ENCODE data around the gene PANK3. TPM values are rescaled to one million over a fixed set of nuclear protein-coding genes. Genes with fewer than 3 reads are reported as not detected.
"Not testable (repeated sequence)": the region's sequence is repeated elsewhere in the genome, so short reads cannot be mapped to it uniquely, and the experiment has no call there.

Gene PANK3
- polyA plus RNA-seq, 3 donors from 2014 or later = 4.6 to 13.1 (median 7.1) TPM

DNA sequence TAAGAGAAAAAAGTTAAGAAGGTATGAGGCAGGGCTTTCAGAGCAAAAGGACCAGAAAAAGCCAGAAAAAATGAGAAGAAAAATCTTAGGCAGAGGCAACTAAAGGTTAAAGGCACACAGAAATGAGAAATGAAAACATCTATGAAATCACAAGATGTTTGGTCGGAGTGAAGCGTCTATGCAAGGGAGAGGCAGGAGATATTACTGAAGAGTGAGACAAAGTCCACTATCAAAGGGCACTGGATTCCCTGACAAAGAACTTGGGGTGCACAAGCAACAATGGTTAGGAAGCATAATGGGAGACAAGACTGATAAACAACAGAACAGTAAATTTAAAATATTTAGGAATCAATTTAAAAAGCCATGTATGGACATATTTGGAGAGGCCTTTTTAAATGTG lies 16.9 kb downstream of the PANK3 start:
- Mint-ChIP-seq H3K27ac (peak overlapping the region in 1 of 6 donors; percentile 1), H3K36me3 (peaks cover 6 to 29% (median 9%) of the 10 kb centered on the region in 3 donors), H3K27me3 (ENCODE audit: low read depth in 3 of 3) (no peaks in the 10 kb centered on the region), H3K4me1 (peaks cover 7 to 20% of the 10 kb centered on the region in 2 donors), H3K4me3 (no peak overlapping the region), H3K9me3 (no peaks in the 10 kb centered on the region)
- DNase-seq = no peak

DNA sequence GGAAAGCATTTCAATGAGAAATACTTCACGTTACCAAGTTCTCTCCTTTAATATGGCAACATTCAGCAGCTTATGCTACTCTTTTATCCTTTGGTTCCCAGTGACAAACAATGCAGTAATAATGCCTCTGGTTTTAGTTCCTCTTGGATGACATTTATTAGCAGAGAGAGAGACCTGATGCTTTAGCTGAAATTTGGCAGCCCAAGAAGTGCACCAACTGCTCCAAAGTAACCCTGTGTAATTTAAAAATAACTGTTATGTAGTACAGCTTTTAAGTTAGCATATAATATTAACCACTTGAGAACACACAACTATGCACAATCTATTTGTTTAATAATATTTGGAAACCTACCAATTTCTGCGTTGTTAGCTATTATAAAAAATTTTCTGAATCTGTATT lies 21.8 kb downstream of the PANK3 start:
- H3K4me3 Mint-ChIP-seq = no peak overlapping the region
- no peak for DNase-seq
- H3K9me3 Mint-ChIP-seq = no peaks in the 10 kb centered on the region
- H3K27me3 Mint-ChIP-seq (ENCODE audit: low read depth in 3 of 3) = no peaks in the 10 kb centered on the region
- peaks cover 19 to 54% (median 23%) of the 10 kb centered on the region in 3 donors for H3K36me3 Mint-ChIP-seq
- H3K4me1 Mint-ChIP-seq = peaks cover 0 to 18% of the 10 kb centered on the region in 2 donors
- H3K27ac Mint-ChIP-seq = no peak overlapping the region

DNA sequence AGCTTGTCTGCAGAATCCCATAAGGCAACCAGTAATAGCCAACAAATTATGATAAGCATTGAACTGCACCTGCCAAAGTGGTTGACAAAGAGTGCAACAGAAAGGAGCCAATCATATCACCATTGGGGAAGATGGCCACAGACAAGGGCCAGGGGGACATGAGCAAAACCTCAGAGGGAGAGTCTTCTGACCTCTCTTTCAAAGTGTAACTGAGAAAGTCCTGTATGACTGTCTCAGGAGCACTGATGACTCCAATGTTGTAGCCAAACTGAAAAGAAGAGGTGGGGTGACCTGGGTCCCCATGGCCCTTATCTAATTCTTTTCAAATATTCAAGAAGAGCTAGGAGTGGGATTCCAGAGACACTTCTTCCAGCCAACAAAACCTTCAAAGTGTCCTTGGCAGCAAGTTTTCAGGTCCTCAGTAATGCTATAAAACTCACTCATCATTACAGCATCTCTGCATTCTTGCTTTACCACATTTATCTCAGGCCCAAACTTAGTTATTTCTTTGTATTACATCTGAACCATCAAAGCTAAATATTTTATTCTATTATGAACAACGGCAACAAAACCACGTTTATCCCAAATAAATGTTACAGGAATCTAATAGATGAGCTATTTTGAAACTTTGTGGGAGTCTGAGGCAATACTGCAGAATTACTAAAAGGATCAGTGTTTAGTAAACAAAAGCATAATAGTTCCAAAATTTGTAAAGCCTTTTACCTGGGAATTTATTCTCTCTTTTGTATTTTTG lies 25.6 kb downstream of the PANK3 start:
- H3K4me1 Mint-ChIP-seq = peaks cover 1 to 28% of the 10 kb centered on the region in 2 donors

DNA sequence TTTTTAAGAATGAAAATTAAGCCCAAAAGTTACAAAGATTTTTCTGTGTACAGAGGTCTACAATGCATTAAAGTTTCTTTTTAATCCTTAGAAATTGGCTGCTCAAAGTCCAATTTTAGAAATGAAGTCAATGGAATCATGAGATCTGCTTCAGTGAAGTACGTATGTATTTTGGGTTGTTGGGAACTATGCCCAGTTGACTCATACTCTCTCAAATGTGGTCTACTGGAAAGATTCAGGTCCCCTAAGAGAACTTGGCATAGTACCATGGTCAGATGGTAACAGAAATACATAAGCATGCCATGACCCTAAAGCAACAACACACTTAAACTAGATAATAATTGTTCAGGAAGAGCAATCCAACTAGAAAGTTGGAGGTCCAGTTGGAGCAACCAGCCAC lies 27.0 kb downstream of the PANK3 start:
- H3K4me3 Mint-ChIP-seq = no peak overlapping the region
- no peaks in the 10 kb centered on the region for H3K9me3 Mint-ChIP-seq

More for the DNA sequence above, 25.6 kb downstream of the PANK3 start:
- H3K36me3 Mint-ChIP-seq = peaks cover 24 to 45% (median 25%) of the 10 kb centered on the region in 3 donors
- no peak overlapping the region for H3K4me3 Mint-ChIP-seq
- no peaks in the 10 kb centered on the region for H3K9me3 Mint-ChIP-seq
- no peaks in the 10 kb centered on the region for H3K27me3 Mint-ChIP-seq (ENCODE audit: low read depth in 3 of 3)
- DNase-seq = no peak
- H3K27ac Mint-ChIP-seq = peak overlapping the region in 1 of 6 donors; percentile 21

DNA sequence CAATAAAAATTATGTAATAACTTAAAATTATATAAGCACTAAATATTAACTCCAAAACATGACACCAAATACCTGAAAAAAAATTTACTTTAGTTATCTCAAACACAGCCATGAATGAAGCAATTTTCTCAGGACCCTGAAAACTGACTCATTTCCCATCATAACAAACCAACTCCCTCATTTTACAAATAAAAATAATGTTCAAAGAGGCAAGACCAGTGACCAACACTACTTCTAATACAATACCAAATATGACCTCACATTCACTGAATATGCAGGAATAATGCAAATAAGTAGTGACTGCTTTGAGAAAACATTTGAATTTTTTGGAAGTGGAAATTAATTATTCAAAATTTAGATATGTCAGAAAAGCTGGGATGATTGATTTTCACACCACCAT lies 28.5 kb downstream of the PANK3 start:
- H3K36me3 Mint-ChIP-seq = peaks cover 17 to 36% (median 25%) of the 10 kb centered on the region in 3 donors
- H3K4me3 Mint-ChIP-seq = no peak overlapping the region
- H3K9me3 Mint-ChIP-seq = no peaks in the 10 kb centered on the region
- H3K27me3 Mint-ChIP-seq (ENCODE audit: low read depth in 3 of 3) = no peaks in the 10 kb centered on the region
- DNase-seq = no peak
- H3K4me1 Mint-ChIP-seq = peaks cover 1 to 33% of the 10 kb centered on the region in 2 donors
- H3K27ac Mint-ChIP-seq = no peak overlapping the region

More for the DNA sequence above, 27.0 kb downstream of the PANK3 start:
- DNase-seq = no peak
- Mint-ChIP-seq H3K27me3 (ENCODE audit: low read depth in 3 of 3) (no peaks in the 10 kb centered on the region), H3K27ac (peak overlapping the region in 1 of 6 donors; percentile 2), H3K4me1 (peaks cover 1 to 33% of the 10 kb centered on the region in 2 donors), H3K36me3 (peaks cover 25 to 45% (median 31%) of the 10 kb centered on the region in 3 donors)

DNA sequence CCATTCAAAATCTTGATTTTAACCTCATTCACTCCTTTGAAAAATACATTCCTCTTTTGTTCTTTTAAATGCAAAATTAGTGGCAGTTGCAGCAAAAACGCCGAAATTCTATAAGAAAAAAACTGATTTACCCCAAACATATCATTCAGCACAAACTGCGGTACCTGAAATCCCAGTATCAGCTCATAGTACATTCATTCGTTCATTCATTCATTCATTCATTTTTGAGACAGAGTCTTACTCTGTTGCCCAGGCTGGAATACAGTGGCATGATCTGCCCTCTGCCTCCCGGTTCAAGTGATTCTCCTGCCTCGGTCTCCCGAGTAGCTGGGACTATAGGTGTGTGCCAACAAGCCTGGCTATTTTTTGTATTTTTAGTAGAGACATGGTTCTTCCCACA lies 29.6 kb downstream of the PANK3 start:
- no peak overlapping the region for H3K4me3 Mint-ChIP-seq
- H3K4me1 Mint-ChIP-seq = peaks cover 1 to 33% of the 10 kb centered on the region in 2 donors
- H3K27ac Mint-ChIP-seq = no peak overlapping the region
- no peak for DNase-seq
- no peaks in the 10 kb centered on the region for H3K27me3 Mint-ChIP-seq (ENCODE audit: low read depth in 3 of 3)
- no peaks in the 10 kb centered on the region for H3K9me3 Mint-ChIP-seq
- peaks cover 17 to 40% (median 25%) of the 10 kb centered on the region in 3 donors for H3K36me3 Mint-ChIP-seq

DNA sequence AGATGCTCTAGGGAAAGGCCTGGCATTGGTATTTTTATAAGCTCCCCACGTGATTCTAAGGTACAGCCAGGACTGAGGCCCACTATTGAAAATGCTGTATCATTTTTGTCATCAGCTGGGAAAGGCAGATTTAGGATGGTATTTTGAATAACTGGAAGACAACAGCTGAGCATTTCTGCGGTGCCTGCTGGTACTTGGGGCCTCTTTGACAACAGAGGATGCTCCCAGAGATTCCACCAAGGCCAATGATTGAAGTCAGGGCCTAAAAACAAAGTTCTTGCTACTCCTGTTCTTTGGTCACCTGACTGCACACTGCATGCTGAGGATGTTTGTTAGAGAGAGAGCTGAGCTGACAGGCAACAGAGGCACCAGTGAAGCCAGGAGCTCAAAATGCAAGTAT lies 42.0 kb downstream of the PANK3 start:
- H3K27ac Mint-ChIP-seq = no peak overlapping the region
- no peaks in the 10 kb centered on the region for H3K4me1 Mint-ChIP-seq
- H3K27me3 Mint-ChIP-seq (ENCODE audit: low read depth in 3 of 3) = peaks cover 0 to 5% (median 3%) of the 10 kb centered on the region in 3 donors
- H3K9me3 Mint-ChIP-seq = peaks cover 0 to 7% (median 0%) of the 10 kb centered on the region in 6 donors
- H3K36me3 Mint-ChIP-seq = no peaks in the 10 kb centered on the region
- no peak overlapping the region for H3K4me3 Mint-ChIP-seq
- no peak for DNase-seq

DNA sequence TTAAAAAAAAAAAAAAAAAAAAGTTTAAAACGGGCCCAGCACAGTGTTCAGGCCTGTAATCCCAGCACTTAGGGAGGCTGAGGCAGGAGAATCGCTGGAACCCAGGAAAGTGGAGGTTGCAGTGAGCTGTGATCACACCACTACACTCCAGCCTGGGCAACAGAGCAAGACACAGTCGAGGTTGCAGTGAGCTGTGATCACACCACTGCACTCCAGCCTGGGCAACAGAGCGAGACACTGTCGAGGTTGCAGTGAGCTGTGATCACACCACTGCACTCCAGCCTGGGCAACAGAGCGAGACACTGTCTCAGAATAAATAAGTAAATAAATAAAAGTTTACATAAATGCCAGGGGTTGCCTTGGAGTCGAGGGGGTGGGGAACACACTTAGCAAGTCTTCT lies 44.8 kb downstream of the PANK3 start:
- not testable (repeated sequence) for H3K27me3 Mint-ChIP-seq (ENCODE audit: low read depth in 3 of 3); H3K4me1 Mint-ChIP-seq; H3K4me3 Mint-ChIP-seq; H3K9me3 Mint-ChIP-seq; DNase-seq; H3K27ac Mint-ChIP-seq; H3K36me3 Mint-ChIP-seq

DNA sequence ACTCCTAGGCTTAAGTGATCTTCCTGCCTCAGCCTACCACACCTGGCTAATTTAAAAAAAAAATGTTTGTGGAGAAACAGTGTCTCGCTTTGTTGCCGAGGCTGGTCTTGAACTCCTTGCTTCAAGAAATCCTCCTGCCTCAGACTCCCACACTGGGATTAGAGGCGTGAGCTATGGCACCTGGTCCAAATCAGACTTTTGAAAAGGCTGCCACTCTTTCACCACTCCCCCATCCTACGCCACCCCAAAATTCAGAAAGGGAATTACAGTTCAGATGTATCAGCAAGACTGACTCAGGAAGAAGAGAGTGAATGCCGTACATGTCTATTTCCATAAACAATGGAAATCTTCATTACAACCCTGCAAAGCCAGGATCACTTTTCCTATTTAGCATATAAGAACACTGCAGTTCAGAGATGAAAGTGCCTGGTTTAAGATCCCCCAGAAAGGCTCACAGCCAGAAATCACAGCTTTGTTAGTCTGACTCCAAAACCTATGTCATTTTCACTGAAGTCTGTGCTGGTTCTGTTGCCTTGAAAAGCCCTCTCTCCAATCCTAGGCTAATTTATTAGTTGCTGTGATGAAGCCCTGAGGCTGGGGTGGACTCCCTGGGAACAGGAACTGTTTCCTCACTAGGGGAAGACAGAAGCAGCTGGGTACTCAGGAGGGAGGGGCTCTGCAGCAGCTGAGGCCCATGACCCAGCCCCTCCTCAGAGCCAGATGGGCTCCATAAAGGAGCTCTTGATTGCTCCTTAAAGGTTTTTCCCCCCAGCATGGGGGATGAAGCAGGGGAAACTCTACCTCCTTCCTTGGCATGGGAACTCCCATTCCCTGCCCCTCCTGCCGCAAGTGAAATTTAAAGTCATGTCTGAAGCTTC lies 46.9 kb downstream of the PANK3 start:
- peaks cover 0 to 2% (median 0%) of the 10 kb centered on the region in 6 donors for H3K9me3 Mint-ChIP-seq
- H3K4me3 Mint-ChIP-seq = no peak overlapping the region
- H3K27me3 Mint-ChIP-seq (ENCODE audit: low read depth in 3 of 3) = peaks cover 12 to 18% (median 18%) of the 10 kb centered on the region in 3 donors
- no peak for DNase-seq
- H3K4me1 Mint-ChIP-seq = peaks cover 14 to 21% of the 10 kb centered on the region in 2 donors
- peaks cover 0 to 7% (median 0%) of the 10 kb centered on the region in 3 donors for H3K36me3 Mint-ChIP-seq
- H3K27ac Mint-ChIP-seq = no peak overlapping the region

DNA sequence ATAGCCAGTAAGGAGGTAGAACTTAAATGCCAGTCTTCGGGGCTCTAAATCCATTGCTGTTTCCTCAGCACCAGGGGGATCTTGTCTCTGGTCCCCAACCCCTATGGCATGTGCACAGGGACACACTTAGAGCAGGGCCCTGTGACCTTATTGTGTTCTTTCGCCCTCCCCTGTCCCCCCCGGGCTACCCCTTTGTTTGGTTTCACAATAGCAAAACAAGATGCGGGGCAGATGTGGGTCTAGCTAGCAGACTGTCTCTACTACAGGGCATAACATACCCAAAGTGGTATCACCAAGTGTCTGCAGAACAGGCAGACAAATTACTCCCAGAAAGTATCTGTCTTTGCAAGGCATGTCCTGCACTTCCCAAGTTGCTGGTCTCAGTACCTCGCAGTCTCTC lies 48.0 kb downstream of the PANK3 start:
- H3K27ac Mint-ChIP-seq = no peak overlapping the region

DNA sequence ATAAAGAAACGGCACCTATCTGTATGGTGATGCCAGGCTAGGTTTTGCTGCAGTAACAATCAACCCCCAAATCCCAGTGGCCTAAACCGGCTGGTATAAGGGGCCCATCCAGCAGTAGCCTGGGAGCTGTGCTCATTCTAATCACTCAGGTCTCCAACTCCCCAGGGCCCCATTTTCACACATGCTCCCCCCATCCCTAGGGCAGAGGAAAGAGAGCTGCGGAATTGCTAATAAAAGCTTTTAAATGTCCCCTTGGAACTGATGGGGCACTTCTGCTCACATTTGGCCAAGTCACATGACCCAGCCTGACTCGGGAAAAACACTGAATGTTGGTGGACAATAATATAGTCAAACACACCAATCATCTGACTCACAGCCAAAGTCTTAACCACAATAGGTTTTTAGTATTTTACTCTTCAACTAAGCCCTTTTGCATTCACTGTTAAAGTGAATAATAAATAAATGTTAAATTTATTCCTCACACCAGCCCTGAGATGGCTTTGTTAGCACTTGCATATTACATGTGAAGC lies 48.5 kb downstream of the PANK3 start:
- no peak for DNase-seq
- Mint-ChIP-seq H3K4me1 (peaks cover 14 to 21% of the 10 kb centered on the region in 2 donors), H3K4me3 (peak overlapping the region; percentile 64 to 72 (median 66))

More for the DNA sequence above, 48.0 kb downstream of the PANK3 start:
- DNase-seq = no peak
- Mint-ChIP-seq H3K27me3 (ENCODE audit: low read depth in 3 of 3) (peaks cover 12 to 18% (median 18%) of the 10 kb centered on the region in 3 donors), H3K9me3 (peaks cover 0 to 2% (median 0%) of the 10 kb centered on the region in 6 donors), H3K36me3 (peaks cover 0 to 7% (median 0%) of the 10 kb centered on the region in 3 donors), H3K4me1 (peaks cover 14 to 21% of the 10 kb centered on the region in 2 donors), H3K4me3 (no peak overlapping the region)

DNA sequence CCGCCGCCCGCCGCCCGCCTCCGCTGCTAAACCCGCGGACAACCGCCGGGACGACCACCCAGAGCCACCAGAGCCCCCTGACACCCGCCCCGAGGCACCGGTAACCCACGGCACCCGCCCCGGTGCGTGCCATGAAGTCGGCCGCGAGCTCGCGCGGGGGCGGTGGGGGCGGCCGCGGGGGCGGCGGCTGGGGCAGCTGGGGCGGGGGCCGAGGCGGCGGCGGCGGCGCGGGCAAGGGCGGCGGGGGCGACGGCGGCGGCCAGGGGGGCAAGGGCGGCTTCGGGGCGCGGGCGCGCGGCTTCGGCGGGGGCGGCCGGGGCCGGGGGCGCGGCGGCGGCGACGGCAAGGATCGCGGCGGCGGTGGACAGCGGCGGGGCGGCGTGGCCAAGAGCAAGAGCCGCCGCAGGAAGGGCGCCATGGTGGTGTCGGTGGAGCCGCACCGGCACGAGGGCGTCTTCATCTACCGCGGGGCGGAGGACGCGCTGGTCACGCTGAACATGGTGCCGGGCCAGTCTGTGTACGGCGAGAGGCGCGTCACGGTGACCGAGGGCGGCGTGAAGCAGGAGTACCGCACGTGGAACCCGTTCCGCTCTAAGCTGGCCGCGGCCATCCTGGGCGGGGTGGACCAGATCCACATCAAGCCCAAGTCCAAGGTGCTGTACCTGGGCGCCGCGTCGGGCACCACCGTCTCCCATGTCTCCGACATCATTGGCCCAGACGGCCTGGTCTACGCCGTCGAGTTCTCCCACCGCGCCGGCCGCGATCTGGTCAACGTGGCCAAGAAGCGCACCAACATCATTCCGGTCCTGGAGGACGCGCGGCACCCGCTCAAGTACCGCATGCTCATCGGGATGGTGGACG lies 49.6 kb downstream of the PANK3 start:
- H3K4me1 Mint-ChIP-seq = peaks cover 14 to 21% of the 10 kb centered on the region in 2 donors
- no peak overlapping the region for H3K27ac Mint-ChIP-seq
- peaks cover 0 to 2% (median 0%) of the 10 kb centered on the region in 6 donors for H3K9me3 Mint-ChIP-seq
- peak overlapping the region; percentile 55 to 72 (median 65) for H3K4me3 Mint-ChIP-seq
- peaks cover 0 to 7% (median 0%) of the 10 kb centered on the region in 3 donors for H3K36me3 Mint-ChIP-seq
- no peak for DNase-seq
- H3K27me3 Mint-ChIP-seq (ENCODE audit: low read depth in 3 of 3) = peaks cover 12 to 18% (median 18%) of the 10 kb centered on the region in 3 donors

More for the DNA sequence above, 48.5 kb downstream of the PANK3 start:
- Mint-ChIP-seq H3K27me3 (ENCODE audit: low read depth in 3 of 3) (peaks cover 12 to 18% (median 18%) of the 10 kb centered on the region in 3 donors), H3K9me3 (peaks cover 0 to 2% (median 0%) of the 10 kb centered on the region in 6 donors), H3K27ac (no peak overlapping the region), H3K36me3 (peaks cover 0 to 7% (median 0%) of the 10 kb centered on the region in 3 donors)

All from immature natural killer cell (primary cell).